Keratinocyte (primary cell): ENCODE measurements around the gene RXRA.

Experiments used
- EZH2 ChIP-seq: IDR thresholded peaks from one replicate; pipeline ENCODE4 v1.6.1; 2012; ENCODE audit warnings: inconsistent platforms, mild to moderate bottlenecking, low read length, moderate library complexity
- TF ChIP-seq, protein P1 (sequence below), 3 experiments: IDR thresholded peaks in 1 of 3; conservative IDR thresholded peaks in 1 of 3; optimal IDR thresholded peaks in 1 of 3; 2 replicates in 2 of 3; 3 replicates in 1 of 3; pipeline versions ENCODE3 to v1.5.1; 2011; ENCODE audit warnings: low read length in 3 of 3, mild to moderate bottlenecking in 3 of 3, moderate library complexity in 2 of 3, control low read depth in 1 of 3, inconsistent platforms in 1 of 3; ENCODE audit not compliant: insufficient read depth in 2 of 3; ENCODE audit errors: extremely low read depth in 1 of 3

- TF ChIP-seq, protein P1, sequence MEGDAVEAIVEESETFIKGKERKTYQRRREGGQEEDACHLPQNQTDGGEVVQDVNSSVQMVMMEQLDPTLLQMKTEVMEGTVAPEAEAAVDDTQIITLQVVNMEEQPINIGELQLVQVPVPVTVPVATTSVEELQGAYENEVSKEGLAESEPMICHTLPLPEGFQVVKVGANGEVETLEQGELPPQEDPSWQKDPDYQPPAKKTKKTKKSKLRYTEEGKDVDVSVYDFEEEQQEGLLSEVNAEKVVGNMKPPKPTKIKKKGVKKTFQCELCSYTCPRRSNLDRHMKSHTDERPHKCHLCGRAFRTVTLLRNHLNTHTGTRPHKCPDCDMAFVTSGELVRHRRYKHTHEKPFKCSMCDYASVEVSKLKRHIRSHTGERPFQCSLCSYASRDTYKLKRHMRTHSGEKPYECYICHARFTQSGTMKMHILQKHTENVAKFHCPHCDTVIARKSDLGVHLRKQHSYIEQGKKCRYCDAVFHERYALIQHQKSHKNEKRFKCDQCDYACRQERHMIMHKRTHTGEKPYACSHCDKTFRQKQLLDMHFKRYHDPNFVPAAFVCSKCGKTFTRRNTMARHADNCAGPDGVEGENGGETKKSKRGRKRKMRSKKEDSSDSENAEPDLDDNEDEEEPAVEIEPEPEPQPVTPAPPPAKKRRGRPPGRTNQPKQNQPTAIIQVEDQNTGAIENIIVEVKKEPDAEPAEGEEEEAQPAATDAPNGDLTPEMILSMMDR (optimal IDR thresholded peaks at IDR 0.05 in 1 of 3, IDR thresholded peaks at IDR 0.05 in 1 of 3, conservative IDR thresholded peaks at IDR 0.05 in 1 of 3; ENCODE audit: extremely low read depth in 1 of 3, insufficient read depth in 2 of 3, low read length in 3 of 3), result no peak
- no peak for TF ChIP-seq EZH2
Observed at GRCh38 chr9:134322781-134323241, 3.4 kb upstream of the RXRA start.
